IMR-90 (cell line): Measurements from ENCODE around the gene TK1. TPM values are rescaled to one million over a fixed set of nuclear protein-coding genes. Genes with fewer than 3 reads are reported as not detected.

ENCODE experiments used
- ATAC-seq: fragments of 200-7000 bp; cut with Tn5 transposase; 2 replicates; pipeline ENCODE4 v1.9.1; 2020; ENCODE audit warnings: low read depth, mild to moderate bottlenecking, moderate library complexity
- BruUV-seq: library from RNA; stranded (reverse); fragments of 400-500 nt; replicated peaks from 2 replicates; lab custom pipeline; 2021; lab: Mats Ljungman, UMichigan
- CTCF ChIA-PET: fragments of 300-600 bp; formaldehyde crosslinking; extraction: SDS; loops from one replicate; lab custom pipeline; 2021; ENCODE audit warnings: antibody characterized with exemption; lab: Yijun Ruan, JAX
- POLR2A ChIA-PET: fragments of 300-600 bp; sonication (Branson Sonifier 250); formaldehyde crosslinking; loops from one replicate; lab custom pipeline; 2022; ENCODE audit warnings: antibody characterized with exemption; ENCODE audit not compliant: unreplicated experiment; lab: Charles Lee
- DNase-seq: peaks from one replicate; pipeline ENCODE4 v3.0.0; 2013
- H2AFZ ChIP-seq: replicated peaks from 2 replicates; pipeline ENCODE3; 2013; ENCODE audit warnings: low read length, mild to moderate bottlenecking; ENCODE audit not compliant: poor library complexity
- H2AK5ac ChIP-seq: 2 replicates; pipeline ENCODE4 v1.6.1; 2013; ENCODE audit warnings: low read depth, low read length, inconsistent platforms
- H2AK9ac ChIP-seq: replicated peaks from 2 replicates; pipeline ENCODE3; 2013; ENCODE audit warnings: mild to moderate bottlenecking, low read depth, low read length, moderate library complexity; ENCODE audit not compliant: poor library complexity
- H2BK120ac ChIP-seq: 2 replicates; pipeline ENCODE4 v1.6.1; 2013; ENCODE audit warnings: low read depth, low read length, inconsistent platforms
- H2BK15ac ChIP-seq: 3 replicates; pipeline ENCODE4 v1.6.1; 2013; ENCODE audit warnings: low read depth, low read length, inconsistent platforms
- H2BK20ac ChIP-seq: 2 replicates; pipeline ENCODE4 v1.6.1; 2013; ENCODE audit warnings: low read depth, mild to moderate bottlenecking, inconsistent platforms, low read length, moderate library complexity
- H2BK5ac ChIP-seq: 2 replicates; pipeline ENCODE4 v1.6.1; 2013; ENCODE audit warnings: mild to moderate bottlenecking, low read depth, low read length, inconsistent platforms; ENCODE audit not compliant: poor library complexity, severe bottlenecking
- H3K14ac ChIP-seq: replicated peaks from 2 replicates; pipeline ENCODE4 v1.6.1; 2013; ENCODE audit warnings: low read depth, low read length, inconsistent platforms
- H3K18ac ChIP-seq: 2 replicates; pipeline ENCODE4 v1.6.1; 2013; ENCODE audit warnings: low read depth, low read length, control low read depth
- H3K23ac ChIP-seq: 2 replicates; pipeline ENCODE4 v1.6.1; 2013; ENCODE audit warnings: low read depth, low read length, inconsistent platforms
- H3K27ac ChIP-seq: 2 replicates; pipeline ENCODE4 v1.5.1; 2013; ENCODE audit warnings: mild to moderate bottlenecking, control low read depth, low read length; ENCODE audit not compliant: insufficient read depth
- H3K27me3 ChIP-seq: 2 replicates; pipeline ENCODE4 v1.6.1; 2013; ENCODE audit warnings: low read length; ENCODE audit not compliant: control insufficient read depth, insufficient read depth
- H3K36me3 ChIP-seq: 2 replicates; pipeline ENCODE4 v1.6.1; 2013; ENCODE audit warnings: low read length, mixed read lengths; ENCODE audit not compliant: control insufficient read depth, insufficient read depth
- H3K4ac ChIP-seq: 2 replicates; pipeline ENCODE4 v1.6.1; 2013; ENCODE audit warnings: low read depth, low read length, inconsistent platforms
- H3K4me1 ChIP-seq: 2 replicates; pipeline ENCODE4 v1.6.1; 2013; ENCODE audit warnings: low read length, mixed read lengths; ENCODE audit not compliant: control insufficient read depth, insufficient read depth
- H3K4me2 ChIP-seq: 2 replicates; pipeline ENCODE4 v1.6.1; 2013; ENCODE audit warnings: low read depth, mild to moderate bottlenecking, control low read depth, low read length, moderate library complexity
- H3K4me3 ChIP-seq: 2 replicates; pipeline ENCODE4 v1.5.1; 2013; ENCODE audit warnings: low read depth, mild to moderate bottlenecking, control low read depth, low read length, moderate library complexity; ENCODE audit not compliant: insufficient read depth
- H3K56ac ChIP-seq: 2 replicates; pipeline ENCODE4 v1.6.1; 2013; ENCODE audit warnings: low read length, inconsistent platforms; ENCODE audit not compliant: insufficient read depth; ENCODE audit errors: extremely low read depth
- H3K79me1 ChIP-seq, 2 experiments: 2 replicates each; pipeline ENCODE4 v1.6.1; 2013; ENCODE audit warnings: low read length in 2 of 2, inconsistent platforms in 1 of 2, low read depth in 1 of 2
- H3K9ac ChIP-seq: 2 replicates; pipeline ENCODE4 v1.6.1; 2013; ENCODE audit warnings: low read depth, low read length, control low read depth
- H3K9me1 ChIP-seq: 2 replicates; pipeline ENCODE4 v1.6.1; 2013; ENCODE audit warnings: low read length, inconsistent platforms; ENCODE audit not compliant: insufficient read depth
- H3K9me3 ChIP-seq: 2 replicates; pipeline ENCODE4 v1.6.1; 2013; ENCODE audit warnings: low read length; ENCODE audit not compliant: control insufficient read depth, insufficient read depth
- H4K20me1 ChIP-seq: 2 replicates; pipeline ENCODE4 v1.6.1; 2013; ENCODE audit warnings: low read length, inconsistent platforms; ENCODE audit not compliant: insufficient read depth
- H4K5ac ChIP-seq: 2 replicates; pipeline ENCODE4 v1.6.1; 2013; ENCODE audit warnings: mild to moderate bottlenecking, low read depth, low read length, control low read depth
- H4K8ac ChIP-seq, 2 experiments: 2 replicates each; pipeline ENCODE4 v1.6.1; 2013; ENCODE audit warnings: low read depth in 2 of 2, low read length in 2 of 2, control low read depth in 1 of 2, inconsistent platforms in 1 of 2
- H4K91ac ChIP-seq: 2 replicates; pipeline ENCODE4 v1.6.1; 2013; ENCODE audit warnings: low read depth, low read length, inconsistent platforms; ENCODE audit not compliant: insufficient read depth
- BHLHE40 ChIP-seq: fragments of 150-350 bp; IDR thresholded peaks from 2 replicates; pipeline ENCODE4 v1.6.1; 2016; ENCODE audit warnings: mild to moderate bottlenecking, low read depth, low read length
- CEBPB ChIP-seq: IDR thresholded peaks from 2 replicates; pipeline ENCODE4 v1.6.1; 2012; ENCODE audit warnings: low read depth, low read length, improper control_type of control experiment
- CHD1 ChIP-seq: IDR thresholded peaks from 2 replicates; pipeline ENCODE4 v1.6.1; 2012; ENCODE audit warnings: low read depth, low read length, improper control_type of control experiment
- FOS ChIP-seq: fragments of 150-350 bp; IDR thresholded peaks from 2 replicates; pipeline ENCODE4 v1.6.1; 2016; ENCODE audit warnings: low read depth, low read length
- MAFK ChIP-seq: IDR thresholded peaks from 2 replicates; pipeline ENCODE4 v1.6.1; 2012; ENCODE audit warnings: low read depth, low read length, improper control_type of control experiment
- MAZ ChIP-seq: IDR thresholded peaks from 2 replicates; pipeline ENCODE4 v1.6.1; 2012; ENCODE audit warnings: low read depth, mild to moderate bottlenecking, low read length, improper control_type of control experiment, moderate library complexity, borderline replicate concordance
- MXI1 ChIP-seq: IDR thresholded peaks from 2 replicates; pipeline ENCODE4 v1.6.1; 2012; ENCODE audit warnings: low read depth, mild to moderate bottlenecking, low read length, moderate library complexity, borderline replicate concordance
- NFE2L2 ChIP-seq: fragments of 150-350 bp; IDR thresholded peaks from 2 replicates; pipeline ENCODE4 v1.6.1; 2016; ENCODE audit warnings: low read depth, mild to moderate bottlenecking, low read length
- POLR2A ChIP-seq: IDR thresholded peaks from 2 replicates; pipeline ENCODE4 v1.6.1; 2012; ENCODE audit warnings: mild to moderate bottlenecking, low read depth, low read length
- RAD21 ChIP-seq: IDR thresholded peaks from 2 replicates; pipeline ENCODE4 v1.6.1; 2012; ENCODE audit warnings: low read length, improper control_type of control experiment
- RCOR1 ChIP-seq: IDR thresholded peaks from 2 replicates; pipeline ENCODE4 v1.6.1; 2012; ENCODE audit warnings: mild to moderate bottlenecking, low read length, improper control_type of control experiment; ENCODE audit not compliant: insufficient replicate concordance
- RFX5 ChIP-seq: IDR thresholded peaks from 2 replicates; pipeline ENCODE4 v1.8.0; 2012; ENCODE audit warnings: low read depth, mild to moderate bottlenecking, low read length, moderate library complexity
- SMC3 ChIP-seq: fragments of 150-350 bp; IDR thresholded peaks from 2 replicates; pipeline ENCODE4 v1.6.1; 2016; ENCODE audit warnings: low read depth, mild to moderate bottlenecking, antibody characterized with exemption, low read length, moderate library complexity
- WGBS, 2 experiments: methylation state at CpG; one replicate each; pipeline versions ENCODE4 v1.1.5 to v1.1.7; 2013; ENCODE audit warnings: missing lambda C conversion rate in 2 of 2; ENCODE audit not compliant: insufficient read length in 1 of 2; ENCODE audit errors: extremely low coverage in 2 of 2; 5-methylcytosine and 5-hydroxymethylcytosine counted together
- dilution Hi-C: fragments of 300-500 bp; cut with HindIII; formaldehyde crosslinking; loops from one replicate; pipeline ENCODE4 v1.14.3; 2018; ENCODE audit warnings: low sequenced_read_pairs; ENCODE audit not compliant: unreplicated experiment
- in situ Hi-C: fragments of 300-500 bp; cut with MboI; formaldehyde crosslinking; loops from 3 replicates; pipeline ENCODE4 v1.14.3; 2019; ENCODE audit warnings: low sequenced_read_pairs, inconsistent platforms, mixed read lengths
- intact Hi-C: fragments of 100-400 bp; cut with micrococcal nuclease; formaldehyde crosslinking; loops from 2 replicates; pipeline ENCODE4 v1.10.0; 2022
- polyA plus RNA-seq, 3 experiments: library from polyadenylated mRNA; depleted of rRNA; stranded (reverse); fragments of >200 nt; gene quantifications; 2 replicates each; pipeline ENCODE4 v1.2.3, GENCODE V29; 2012; ENCODE audit warnings: low replicate concordance in 1 of 3
- total RNA-seq: library from RNA; depleted of rRNA; stranded (reverse); fragments of >200 nt; gene quantifications from 2 replicates; pipeline ENCODE4 v1.2.3, GENCODE V29; 2012
- TF ChIP-seq, protein P1 (sequence below): fragments of 150-350 bp; IDR thresholded peaks from 2 replicates; pipeline ENCODE4 v1.6.1; 2016; ENCODE audit warnings: low read depth, mild to moderate bottlenecking, low read length, moderate library complexity, borderline replicate concordance
- TF ChIP-seq, protein P2 (sequence below): fragments of 150-350 bp; IDR thresholded peaks from 2 replicates; pipeline ENCODE4 v1.6.1; 2017; ENCODE audit warnings: mild to moderate bottlenecking, antibody characterized with exemption, low read length, low read depth
- TF ChIP-seq, protein P3 (sequence below): conservative IDR thresholded peaks from 2 replicates; pipeline ENCODE4 v1.5.1; 2012; ENCODE audit warnings: mild to moderate bottlenecking, low read depth, low read length, improper control_type of control experiment

Gene TK1
- total and polyA plus RNA-seq, 2 of the 4 experiments (the other 2 are of a cell fraction) = 150 to 219 TPM

DNA sequence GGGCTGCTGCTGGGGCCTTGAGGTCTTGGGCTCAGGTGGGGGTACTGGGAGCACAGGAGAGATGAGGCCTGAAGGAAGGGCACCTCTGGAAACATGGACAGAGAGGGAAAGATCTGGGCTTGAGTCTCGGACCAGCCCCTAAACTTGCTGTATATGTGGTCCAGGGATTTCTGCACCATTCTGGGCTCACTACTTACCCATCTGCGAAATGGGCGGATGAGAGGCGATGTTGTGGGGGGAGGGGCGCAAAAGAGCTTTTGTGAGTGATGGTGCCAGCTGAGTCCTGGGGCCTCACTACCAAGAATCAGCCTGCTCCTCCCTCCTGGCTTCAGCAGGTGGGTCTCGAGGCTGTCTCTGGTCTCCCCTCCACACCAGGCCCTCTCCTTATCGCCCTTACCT lies 40.4 kb downstream of the TK1 start:
- no CpG with 5 or more reads among the region's 7 CpGs for WGBS, 2 experiments
- Histone ChIP-seq H2BK120ac (no peak overlapping the region), H4K8ac (no peak overlapping the region), H4K91ac (no peak overlapping the region), H3K56ac (no peak overlapping the region), H3K4me3 (no peak overlapping the region), H4K5ac (no peak overlapping the region), H3K27me3 (no peaks in the 10 kb centered on the region; the same call in 1 of the 2 replicates), H2AFZ (no peak overlapping the region), H3K4ac (no peak overlapping the region), H2BK15ac (no peak overlapping the region), H2AK5ac (no peak overlapping the region), H3K27ac (no peak overlapping the region), H3K9me3 (no peaks in the 10 kb centered on the region), H3K9ac (no peak overlapping the region), H3K36me3 (no peaks in the 10 kb centered on the region), H4K20me1 (no peaks in the 10 kb centered on the region), H3K14ac (no peak overlapping the region), H3K79me1 (no peaks in the 10 kb centered on the region), H3K4me1 (peaks cover 3% of the 10 kb centered on the region; the same call in 1 of the 2 replicates), H2AK9ac (no peak overlapping the region), H2BK5ac (no peak overlapping the region), H3K4me2 (no peak overlapping the region), H3K18ac (no peak overlapping the region), H2BK20ac (no peak overlapping the region), H3K9me1 (no peaks in the 10 kb centered on the region), H3K23ac (no peak overlapping the region)
- no TSS peak for BruUV-seq
- DNase-seq (no peak), ATAC-seq (no peak)
- ChIA-PET POLR2A (no interaction called here), CTCF (no interaction called here)
- in situ Hi-C loops = no loop called here
- intact Hi-C loops = no loop called here
- no peak for TF ChIP-seq SMC3
- TF ChIP-seq, protein P1, sequence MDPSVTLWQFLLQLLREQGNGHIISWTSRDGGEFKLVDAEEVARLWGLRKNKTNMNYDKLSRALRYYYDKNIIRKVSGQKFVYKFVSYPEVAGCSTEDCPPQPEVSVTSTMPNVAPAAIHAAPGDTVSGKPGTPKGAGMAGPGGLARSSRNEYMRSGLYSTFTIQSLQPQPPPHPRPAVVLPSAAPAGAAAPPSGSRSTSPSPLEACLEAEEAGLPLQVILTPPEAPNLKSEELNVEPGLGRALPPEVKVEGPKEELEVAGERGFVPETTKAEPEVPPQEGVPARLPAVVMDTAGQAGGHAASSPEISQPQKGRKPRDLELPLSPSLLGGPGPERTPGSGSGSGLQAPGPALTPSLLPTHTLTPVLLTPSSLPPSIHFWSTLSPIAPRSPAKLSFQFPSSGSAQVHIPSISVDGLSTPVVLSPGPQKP = no peak
- TF ChIP-seq NFE2L2 = no peak
- TF ChIP-seq MAZ = no peak
- no peak for TF ChIP-seq RAD21
- no peak for TF ChIP-seq CEBPB
- TF ChIP-seq FOS = no peak
- no peak for TF ChIP-seq MXI1
- TF ChIP-seq POLR2A = no peak
- TF ChIP-seq, protein P2, sequence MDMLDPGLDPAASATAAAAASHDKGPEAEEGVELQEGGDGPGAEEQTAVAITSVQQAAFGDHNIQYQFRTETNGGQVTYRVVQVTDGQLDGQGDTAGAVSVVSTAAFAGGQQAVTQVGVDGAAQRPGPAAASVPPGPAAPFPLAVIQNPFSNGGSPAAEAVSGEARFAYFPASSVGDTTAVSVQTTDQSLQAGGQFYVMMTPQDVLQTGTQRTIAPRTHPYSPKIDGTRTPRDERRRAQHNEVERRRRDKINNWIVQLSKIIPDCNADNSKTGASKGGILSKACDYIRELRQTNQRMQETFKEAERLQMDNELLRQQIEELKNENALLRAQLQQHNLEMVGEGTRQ = no peak
- TF ChIP-seq CHD1 = no peak
- TF ChIP-seq, protein P3, sequence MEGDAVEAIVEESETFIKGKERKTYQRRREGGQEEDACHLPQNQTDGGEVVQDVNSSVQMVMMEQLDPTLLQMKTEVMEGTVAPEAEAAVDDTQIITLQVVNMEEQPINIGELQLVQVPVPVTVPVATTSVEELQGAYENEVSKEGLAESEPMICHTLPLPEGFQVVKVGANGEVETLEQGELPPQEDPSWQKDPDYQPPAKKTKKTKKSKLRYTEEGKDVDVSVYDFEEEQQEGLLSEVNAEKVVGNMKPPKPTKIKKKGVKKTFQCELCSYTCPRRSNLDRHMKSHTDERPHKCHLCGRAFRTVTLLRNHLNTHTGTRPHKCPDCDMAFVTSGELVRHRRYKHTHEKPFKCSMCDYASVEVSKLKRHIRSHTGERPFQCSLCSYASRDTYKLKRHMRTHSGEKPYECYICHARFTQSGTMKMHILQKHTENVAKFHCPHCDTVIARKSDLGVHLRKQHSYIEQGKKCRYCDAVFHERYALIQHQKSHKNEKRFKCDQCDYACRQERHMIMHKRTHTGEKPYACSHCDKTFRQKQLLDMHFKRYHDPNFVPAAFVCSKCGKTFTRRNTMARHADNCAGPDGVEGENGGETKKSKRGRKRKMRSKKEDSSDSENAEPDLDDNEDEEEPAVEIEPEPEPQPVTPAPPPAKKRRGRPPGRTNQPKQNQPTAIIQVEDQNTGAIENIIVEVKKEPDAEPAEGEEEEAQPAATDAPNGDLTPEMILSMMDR = no peak
- no peak for TF ChIP-seq BHLHE40
- no peak for TF ChIP-seq RCOR1
- no peak for TF ChIP-seq RFX5
- TF ChIP-seq MAFK = no peak
- dilution Hi-C loops = no loop called here
